Measurements from ENCODE around the gene CYFIP1. TPM values are rescaled to one million over a fixed set of nuclear protein-coding genes. Genes with fewer than 3 reads are reported as not detected.

The CYFIP1 gene
- polyA plus RNA-seq, 3 donors = 47.1 to 85.5 (median 63.8) TPM

DNA sequence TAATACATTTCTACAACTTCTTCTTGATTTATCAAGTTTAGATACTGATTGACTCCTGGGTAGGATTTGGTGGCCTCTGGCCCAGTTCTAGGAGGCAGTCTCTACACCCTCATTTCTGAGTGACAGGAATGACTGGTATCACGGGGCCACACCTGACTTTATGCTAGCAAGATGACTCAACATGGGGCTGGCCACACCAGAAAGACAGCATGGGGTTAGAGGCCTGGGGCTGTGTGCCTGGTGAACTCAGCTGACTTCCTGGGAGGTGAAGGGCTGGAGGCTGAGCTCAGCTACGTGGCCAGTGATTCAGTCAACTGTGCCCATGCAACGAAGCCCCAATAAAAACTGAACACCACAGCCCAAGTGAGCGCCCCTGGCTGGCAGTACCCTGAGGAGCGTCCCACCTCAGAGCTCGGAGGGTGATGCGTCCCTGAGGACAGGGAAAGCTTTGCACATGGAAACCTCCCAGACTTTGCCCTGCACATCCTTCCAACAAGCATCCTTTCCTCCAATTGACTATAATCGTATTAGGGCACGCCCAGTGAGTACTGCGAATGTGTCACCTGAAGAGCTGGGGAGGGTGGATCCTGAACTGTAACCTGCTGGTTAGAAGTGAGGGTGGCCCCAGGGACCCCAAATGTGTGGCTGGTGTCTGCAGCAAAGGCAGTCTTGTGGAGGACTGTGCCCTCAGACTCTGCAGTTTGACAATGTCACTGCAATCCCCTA, 84.5 kb downstream of the CYFIP1 start:
- peaks cover 0 to 3% (median 0%) of the 10 kb centered on the region in 3 donors for H3K27me3 Mint-ChIP-seq (ENCODE audit: low read depth in 3 of 3)
- intact Hi-C loops (cut with micrococcal nuclease) = no loop called here

DNA sequence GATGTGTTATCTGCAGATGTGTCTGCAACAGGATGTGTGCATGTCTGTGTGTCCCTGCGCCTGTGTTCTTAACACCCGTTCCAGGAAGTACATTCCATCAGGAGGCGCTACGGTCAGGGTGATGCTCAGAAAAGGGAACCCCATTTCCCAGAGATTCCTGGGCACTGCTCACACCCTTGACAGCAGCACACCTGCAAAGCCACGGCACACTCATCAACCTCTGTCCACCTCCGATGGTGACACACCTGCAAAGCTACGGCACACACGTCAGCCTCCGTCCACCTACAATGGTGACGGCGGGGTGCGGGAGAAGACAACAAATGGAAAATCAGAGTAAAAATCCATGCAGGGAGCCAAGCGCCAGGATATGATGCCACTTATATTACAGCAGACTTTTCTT, 86.3 kb downstream of the CYFIP1 start:
- Histone ChIP-seq H3K4me2 (replicated peaks; ENCODE audit: extremely low read depth, low read length, poor library complexity, severe bottlenecking) (no peak overlapping the region), H3K27me3 (ENCODE audit: control insufficient read depth in 2 of 2, insufficient read depth in 2 of 2, low read length in 2 of 2) (no peaks in the 10 kb centered on the region), H3K79me2 (ENCODE audit: insufficient read depth, low read length) (no peaks in the 10 kb centered on the region), H3K36me3 (replicated peaks in 1 of 2; ENCODE audit: control insufficient read depth in 1 of 2, insufficient read depth in 2 of 2, low read length in 2 of 2) (peaks cover 51 to 80% of the 10 kb centered on the region in 2 donors), H3K9ac (ENCODE audit: insufficient read depth, low read length, poor library complexity, severe bottlenecking) (no peak overlapping the region), H3K4me3 (replicated peaks in 1 of 3; ENCODE audit: low read depth in 2 of 3, low read length in 3 of 3) (no peak overlapping the region), H3K9me3 (replicated peaks in 1 of 2; ENCODE audit: control insufficient read depth in 1 of 2, insufficient read depth in 1 of 2, low read length in 2 of 2) (no peaks in the 10 kb centered on the region), H2AFZ (ENCODE audit: insufficient read depth, low read depth, low read length, poor library complexity, severe bottlenecking) (no peak overlapping the region), H3K4me1 (ENCODE audit: control insufficient read depth in 1 of 2, insufficient read depth in 2 of 2, low read length in 2 of 2) (no peaks in the 10 kb centered on the region), H4K20me1 (ENCODE audit: insufficient read depth, low read length) (no peaks in the 10 kb centered on the region), H3K27ac (ENCODE audit: low read depth in 1 of 2, low read length in 2 of 2) (no peak overlapping the region)
- Mint-ChIP-seq H3K4me1 (no peaks in the 10 kb centered on the region), H3K27ac (peak overlapping the region in 1 of 7 donors; percentile 1), H3K27me3 (ENCODE audit: low read depth in 3 of 3) (peaks cover 0 to 3% (median 0%) of the 10 kb centered on the region in 3 donors), H3K9me3 (no peaks in the 10 kb centered on the region), H3K4me3 (no peak overlapping the region), H3K36me3 (peaks cover 47 to 85% of the 10 kb centered on the region in 2 donors)
- TF ChIP-seq, protein P1, sequence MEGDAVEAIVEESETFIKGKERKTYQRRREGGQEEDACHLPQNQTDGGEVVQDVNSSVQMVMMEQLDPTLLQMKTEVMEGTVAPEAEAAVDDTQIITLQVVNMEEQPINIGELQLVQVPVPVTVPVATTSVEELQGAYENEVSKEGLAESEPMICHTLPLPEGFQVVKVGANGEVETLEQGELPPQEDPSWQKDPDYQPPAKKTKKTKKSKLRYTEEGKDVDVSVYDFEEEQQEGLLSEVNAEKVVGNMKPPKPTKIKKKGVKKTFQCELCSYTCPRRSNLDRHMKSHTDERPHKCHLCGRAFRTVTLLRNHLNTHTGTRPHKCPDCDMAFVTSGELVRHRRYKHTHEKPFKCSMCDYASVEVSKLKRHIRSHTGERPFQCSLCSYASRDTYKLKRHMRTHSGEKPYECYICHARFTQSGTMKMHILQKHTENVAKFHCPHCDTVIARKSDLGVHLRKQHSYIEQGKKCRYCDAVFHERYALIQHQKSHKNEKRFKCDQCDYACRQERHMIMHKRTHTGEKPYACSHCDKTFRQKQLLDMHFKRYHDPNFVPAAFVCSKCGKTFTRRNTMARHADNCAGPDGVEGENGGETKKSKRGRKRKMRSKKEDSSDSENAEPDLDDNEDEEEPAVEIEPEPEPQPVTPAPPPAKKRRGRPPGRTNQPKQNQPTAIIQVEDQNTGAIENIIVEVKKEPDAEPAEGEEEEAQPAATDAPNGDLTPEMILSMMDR (IDR thresholded peaks at IDR 0.05) = no peak
- no peak for DNase-seq
- intact Hi-C loops (cut with micrococcal nuclease) = no loop called here
- 92% methylated on average over 5 of the region's 13 CpGs for WGBS (ENCODE audit: insufficient coverage)

More for the DNA sequence above, 84.5 kb downstream of the CYFIP1 start:
- Mint-ChIP-seq H3K36me3 (peaks cover 55 to 87% of the 10 kb centered on the region in 2 donors), H3K27ac (peak overlapping the region in 2 of 7 donors; percentile 23 to 78), H3K4me3 (no peak overlapping the region), H3K9me3 (peaks cover 0 to 9% (median 2%) of the 10 kb centered on the region in 7 donors), H3K4me1 (no peaks in the 10 kb centered on the region)
- Histone ChIP-seq H3K4me1 (ENCODE audit: control insufficient read depth in 1 of 2, insufficient read depth in 2 of 2, low read length in 2 of 2) (no peaks in the 10 kb centered on the region), H3K9me3 (replicated peaks in 1 of 2; ENCODE audit: control insufficient read depth in 1 of 2, insufficient read depth in 1 of 2, low read length in 2 of 2) (no peaks in the 10 kb centered on the region), H4K20me1 (ENCODE audit: insufficient read depth, low read length) (no peaks in the 10 kb centered on the region), H3K4me3 (replicated peaks in 1 of 3; ENCODE audit: low read depth in 2 of 3, low read length in 3 of 3) (no peak overlapping the region), H3K4me2 (replicated peaks; ENCODE audit: extremely low read depth, low read length, poor library complexity, severe bottlenecking) (no peak overlapping the region), H3K27me3 (ENCODE audit: control insufficient read depth in 2 of 2, insufficient read depth in 2 of 2, low read length in 2 of 2) (no peaks in the 10 kb centered on the region), H2AFZ (ENCODE audit: insufficient read depth, low read depth, low read length, poor library complexity, severe bottlenecking) (no peak overlapping the region), H3K9ac (ENCODE audit: insufficient read depth, low read length, poor library complexity, severe bottlenecking) (no peak overlapping the region), H3K27ac (ENCODE audit: low read depth in 1 of 2, low read length in 2 of 2) (no peak overlapping the region), H3K36me3 (replicated peaks in 1 of 2; ENCODE audit: control insufficient read depth in 1 of 2, insufficient read depth in 2 of 2, low read length in 2 of 2) (peaks cover 55 to 83% of the 10 kb centered on the region in 2 donors), H3K79me2 (ENCODE audit: insufficient read depth, low read length) (no peaks in the 10 kb centered on the region)
- DNase-seq = no peak
- TF ChIP-seq, protein P1 (IDR thresholded peaks at IDR 0.05) = no peak
- WGBS (ENCODE audit: insufficient coverage) = 100% methylated on average over 6 of the region's 10 CpGs
